Measurements from ENCODE around the gene PKP3. TPM values are rescaled to one million over a fixed set of nuclear protein-coding genes. Genes with fewer than 3 reads are reported as not detected.

Gene PKP3
- total and polyA plus RNA-seq, 8 donors, result 26.3 to 356 (median 80.8) TPM

DNA sequence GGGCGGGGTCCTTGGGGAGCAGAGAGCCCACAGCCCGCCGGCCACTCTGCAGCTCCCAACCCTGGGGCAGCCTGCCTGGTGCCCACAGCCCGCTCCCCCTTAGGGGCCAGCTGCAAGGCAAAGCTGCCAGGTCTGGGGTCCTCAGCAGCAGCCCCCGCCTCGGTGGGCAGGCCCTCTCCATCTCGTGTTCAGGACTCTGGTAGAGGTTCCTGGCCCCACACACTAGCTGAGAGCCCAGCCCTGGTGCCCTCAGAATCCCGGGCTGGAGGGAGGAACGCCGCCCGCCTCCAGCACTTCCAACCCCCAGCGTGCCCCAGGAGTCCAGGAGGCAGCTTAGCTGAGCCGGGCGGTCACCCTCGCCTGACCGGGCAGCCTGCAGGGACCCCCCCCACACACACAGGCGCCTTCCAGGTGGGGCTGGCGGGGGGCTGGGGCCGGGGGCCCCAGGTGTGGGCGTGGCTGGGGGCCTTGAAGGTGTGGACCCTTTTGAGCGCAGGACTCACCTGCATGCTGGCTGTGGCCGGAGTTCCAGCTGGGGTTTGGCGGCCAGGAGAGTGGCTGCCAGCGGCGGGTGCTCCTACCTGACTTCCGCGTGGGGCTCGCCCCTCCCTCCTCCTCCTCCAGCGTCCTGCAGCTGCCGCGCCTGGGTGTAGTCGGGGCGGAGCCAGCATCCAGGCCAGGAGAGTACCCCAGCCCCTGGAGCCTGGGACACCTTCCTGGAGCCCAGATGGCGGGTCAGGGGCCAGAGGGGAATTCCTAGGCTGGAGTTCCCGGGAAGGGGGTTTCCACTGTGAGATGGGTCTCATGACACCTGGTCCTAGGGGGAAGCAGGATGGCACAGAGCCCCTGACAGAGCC lies 47.6 kb downstream of the PKP3 start, which contains the start of gene ANO9:
ANO9 (minus strand) TSS at position 594 of the 857 bp plus-strand sequence; CDS start at position 509, 85 bp downstream.
- no peaks in the 10 kb centered on the region for H3K36me3 ChIP-seq
- peaks cover 8 to 29% (median 25%) of the 10 kb centered on the region in 4 donors for H3K4me1 ChIP-seq
- intact Hi-C loops (cut with DNase I; ENCODE audit: low total_unique reads), result no loop called here
- 8 to 12% (median 10%) methylated on average over 2 to 35 of the region's 35 CpGs for WGBS, 5 donors
- H3K4me3 ChIP-seq, result peak within 1 kb of the TSS; percentile 42 to 59 (median 48)
- peak; percentile 81 to 89 for DNase-seq
- no peaks in the 10 kb centered on the region for H3K9me3 ChIP-seq
- H3K27me3 ChIP-seq, result peaks cover 0 to 66% (median 7%) of the 10 kb centered on the region in 3 donors
- peak within 1 kb of the TSS in 4 of 5 donors; percentile 56 to 82 (median 64) for H3K27ac ChIP-seq
- TF ChIP-seq, protein P1, sequence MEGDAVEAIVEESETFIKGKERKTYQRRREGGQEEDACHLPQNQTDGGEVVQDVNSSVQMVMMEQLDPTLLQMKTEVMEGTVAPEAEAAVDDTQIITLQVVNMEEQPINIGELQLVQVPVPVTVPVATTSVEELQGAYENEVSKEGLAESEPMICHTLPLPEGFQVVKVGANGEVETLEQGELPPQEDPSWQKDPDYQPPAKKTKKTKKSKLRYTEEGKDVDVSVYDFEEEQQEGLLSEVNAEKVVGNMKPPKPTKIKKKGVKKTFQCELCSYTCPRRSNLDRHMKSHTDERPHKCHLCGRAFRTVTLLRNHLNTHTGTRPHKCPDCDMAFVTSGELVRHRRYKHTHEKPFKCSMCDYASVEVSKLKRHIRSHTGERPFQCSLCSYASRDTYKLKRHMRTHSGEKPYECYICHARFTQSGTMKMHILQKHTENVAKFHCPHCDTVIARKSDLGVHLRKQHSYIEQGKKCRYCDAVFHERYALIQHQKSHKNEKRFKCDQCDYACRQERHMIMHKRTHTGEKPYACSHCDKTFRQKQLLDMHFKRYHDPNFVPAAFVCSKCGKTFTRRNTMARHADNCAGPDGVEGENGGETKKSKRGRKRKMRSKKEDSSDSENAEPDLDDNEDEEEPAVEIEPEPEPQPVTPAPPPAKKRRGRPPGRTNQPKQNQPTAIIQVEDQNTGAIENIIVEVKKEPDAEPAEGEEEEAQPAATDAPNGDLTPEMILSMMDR (IDR thresholded peaks at IDR 0.05), result no peak
- peak in 1 of 3 donors; percentile 20 for TF ChIP-seq POLR2AphosphoS5 (IDR thresholded peaks at IDR 0.05)

DNA sequence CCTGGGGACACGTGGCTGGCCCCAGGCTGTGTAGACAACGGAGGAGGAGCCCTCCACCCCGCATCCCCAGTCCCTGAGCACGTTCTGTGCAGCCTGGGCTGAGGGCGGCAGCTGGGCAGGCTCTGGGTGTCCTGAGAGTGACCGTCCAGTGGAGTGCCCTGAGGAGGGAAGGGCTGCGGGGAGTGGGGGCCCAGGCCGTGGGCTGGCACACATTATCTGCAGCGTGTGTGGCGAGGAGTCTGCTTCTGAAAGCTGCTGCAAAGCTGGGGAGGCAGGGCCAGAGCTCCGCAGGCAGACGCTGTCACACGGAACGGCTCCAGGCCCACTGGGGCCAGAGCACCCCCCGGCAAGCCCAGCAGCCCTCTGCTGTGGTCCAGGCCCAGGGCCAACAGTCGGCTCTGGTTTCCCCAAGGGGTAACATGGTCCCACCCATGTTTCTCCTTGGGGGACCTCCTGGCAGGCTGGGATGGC lies 48.6 kb downstream of the PKP3 start:
- Histone ChIP-seq H3K27ac (no peak overlapping the region), H3K9me3 (no peaks in the 10 kb centered on the region), H3K36me3 (no peaks in the 10 kb centered on the region), H3K4me3 (no peak overlapping the region), H3K4me1 (peaks cover 8 to 31% (median 26%) of the 10 kb centered on the region in 4 donors), H3K27me3 (peaks cover 0 to 60% (median 7%) of the 10 kb centered on the region in 3 donors)
- TF ChIP-seq EP300 (IDR thresholded peaks at IDR 0.05) (no peak), POLR2A (IDR thresholded peaks at IDR 0.05) (no peak), POLR2AphosphoS5 (IDR thresholded peaks at IDR 0.05) (no peak)
- TF ChIP-seq, protein P1 (IDR thresholded peaks at IDR 0.05), result no peak
- WGBS, 5 donors, result 0 to 66% (median 60%) methylated on average over 1 to 16 of the region's 16 CpGs
- intact Hi-C loops (cut with DNase I; ENCODE audit: low total_unique reads), result no loop called here
- no peak for DNase-seq

DNA sequence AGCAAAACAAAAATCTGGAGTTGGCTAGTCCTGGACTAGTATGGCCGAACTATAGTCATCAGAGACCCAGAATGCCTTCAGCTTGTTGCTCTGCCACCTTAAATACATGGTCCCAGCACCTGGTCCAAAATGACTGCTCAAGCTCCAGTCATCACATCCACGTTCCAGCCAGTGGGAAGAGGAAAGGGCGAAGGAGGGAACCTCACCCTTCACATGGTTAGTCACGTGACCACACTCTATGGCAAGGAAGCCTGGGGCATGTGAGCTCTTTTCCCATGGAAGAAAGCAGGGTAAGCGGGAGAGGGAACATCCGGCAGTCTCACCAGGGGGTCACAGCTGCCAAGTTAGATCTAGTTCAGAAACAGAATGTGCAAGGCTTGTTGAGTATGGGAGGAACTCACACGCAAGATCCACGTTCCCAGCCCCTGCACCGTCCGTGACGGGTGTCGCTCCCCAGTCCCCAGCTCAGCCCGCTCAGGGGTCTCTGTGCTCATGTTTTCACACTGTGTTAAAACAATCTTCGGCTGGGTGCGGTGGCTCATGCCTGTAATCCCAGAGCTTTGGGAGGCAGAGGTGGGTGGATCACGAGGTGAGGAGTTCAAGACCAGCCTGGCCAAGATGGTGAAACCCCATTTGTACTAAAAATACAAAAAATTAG lies 49.7 kb downstream of the PKP3 start:
- Histone ChIP-seq H3K27me3 (peaks cover 0 to 51% (median 7%) of the 10 kb centered on the region in 3 donors), H3K36me3 (no peaks in the 10 kb centered on the region), H3K27ac (no peak overlapping the region), H3K4me3 (no peak overlapping the region), H3K4me1 (peaks cover 12 to 42% (median 35%) of the 10 kb centered on the region in 4 donors), H3K9me3 (no peaks in the 10 kb centered on the region)
- no peak for DNase-seq
- 78 to 85% (median 81%) methylated on average over 16 of the region's 16 CpGs for WGBS, 5 donors
- intact Hi-C loops (cut with DNase I; ENCODE audit: low total_unique reads), result no loop called here
- TF ChIP-seq POLR2A (IDR thresholded peaks at IDR 0.05), result no peak
- TF ChIP-seq EP300 (IDR thresholded peaks at IDR 0.05), result no peak
- TF ChIP-seq POLR2AphosphoS5 (IDR thresholded peaks at IDR 0.05), result no peak
- TF ChIP-seq, protein P1 (IDR thresholded peaks at IDR 0.05), result no peak

DNA sequence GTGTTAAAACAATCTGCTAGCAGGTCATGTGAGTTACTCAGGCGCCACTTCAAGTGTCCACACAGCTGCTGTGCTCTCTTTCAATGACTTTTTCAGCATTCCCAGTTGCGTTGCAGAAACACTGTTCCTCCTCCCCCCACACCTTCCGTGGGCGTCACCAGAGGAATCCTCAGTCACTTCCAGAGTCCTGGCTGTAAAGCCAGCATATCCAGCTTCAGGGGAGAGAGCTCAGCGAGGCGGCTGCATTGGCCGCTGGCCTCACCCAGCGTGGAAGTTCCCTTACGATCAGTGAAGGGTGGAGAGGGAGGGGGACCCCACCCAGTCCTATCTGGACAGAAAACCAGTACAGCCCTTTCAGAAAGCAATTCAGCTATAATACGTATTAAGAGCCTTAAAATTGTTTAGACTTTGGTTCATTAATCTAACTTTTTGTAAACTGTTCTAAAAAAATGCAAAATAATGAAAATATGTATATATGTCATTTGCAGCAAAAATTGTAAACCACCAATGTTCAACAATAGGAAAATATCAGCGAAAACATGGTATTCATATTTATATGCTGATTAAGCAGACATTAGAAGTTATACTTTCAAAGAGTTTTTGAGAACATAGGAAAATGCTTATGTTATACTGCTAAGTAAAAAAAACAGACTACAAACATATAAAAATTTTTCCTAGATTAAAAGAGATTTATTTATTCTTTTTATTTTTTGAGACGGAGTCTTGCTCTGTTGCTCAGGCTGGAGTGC lies 50.6 kb downstream of the PKP3 start:
- DNase-seq, result peak; percentile 33 to 76
- Histone ChIP-seq H3K4me1 (peaks cover 20 to 51% (median 43%) of the 10 kb centered on the region in 4 donors), H3K9me3 (no peaks in the 10 kb centered on the region), H3K27ac (no peak overlapping the region), H3K36me3 (no peaks in the 10 kb centered on the region), H3K4me3 (no peak overlapping the region), H3K27me3 (peaks cover 0 to 47% (median 7%) of the 10 kb centered on the region in 3 donors)
- intact Hi-C loops (cut with DNase I; ENCODE audit: low total_unique reads), result no loop called here
- 23 to 28% (median 24%) methylated on average over 12 of the region's 12 CpGs for WGBS, 5 donors
- TF ChIP-seq, protein P1 (IDR thresholded peaks at IDR 0.05), result no peak
- TF ChIP-seq EP300 (IDR thresholded peaks at IDR 0.05) (no peak), POLR2AphosphoS5 (IDR thresholded peaks at IDR 0.05) (no peak), POLR2A (IDR thresholded peaks at IDR 0.05) (no peak)

Measured in stomach (tissue), 9 donors.